ENCODE results near the gene NXN. TPM values are rescaled to one million over a fixed set of nuclear protein-coding genes. Genes with fewer than 3 reads are reported as not detected.
"Not testable (repeated sequence)": the region's sequence is repeated elsewhere in the genome, so short reads cannot be mapped to it uniquely, and the experiment has no call there.

The NXN gene
- total RNA-seq, 1 donor from 2014 or later, result 177 TPM

- H3K4me1 Mint-ChIP-seq (ENCODE audit: low read depth, unreplicated experiment), result peaks cover 69% of the 10 kb centered on the region
- peaks cover 24% of the 10 kb centered on the region for H3K9me3 Mint-ChIP-seq (ENCODE audit: unreplicated experiment)
- no peak for TF ChIP-seq CTCF (IDR thresholded peaks at IDR 0.05; ENCODE audit: partially characterized antibody, unreplicated experiment)
- H3K4me3 Mint-ChIP-seq (ENCODE audit: unreplicated experiment), result no peak overlapping the region
- no peaks in the 10 kb centered on the region for H3K36me3 Mint-ChIP-seq (ENCODE audit: unreplicated experiment)
- peaks cover 13% of the 10 kb centered on the region for H3K27me3 Mint-ChIP-seq (ENCODE audit: unreplicated experiment)
- H3K27ac Mint-ChIP-seq (ENCODE audit: unreplicated experiment), result peak overlapping the region; percentile 53
- no peak for DNase-seq
Measured at GRCh38 chr17:848402-848801, 131.2 kb downstream of the NXN start.

GRCh38 chr17:846901-847843 is 132.4 kb downstream of the NXN start:
- no peak for DNase-seq
- H3K9me3 Mint-ChIP-seq (ENCODE audit: unreplicated experiment), result peaks cover 33% of the 10 kb centered on the region
- no peak overlapping the region for H3K4me3 Mint-ChIP-seq (ENCODE audit: unreplicated experiment)
- peaks cover 20% of the 10 kb centered on the region for H3K27me3 Mint-ChIP-seq (ENCODE audit: unreplicated experiment)
- peaks cover 74% of the 10 kb centered on the region for H3K4me1 Mint-ChIP-seq (ENCODE audit: low read depth, unreplicated experiment)
- peaks cover 6% of the 10 kb centered on the region for H3K36me3 Mint-ChIP-seq (ENCODE audit: unreplicated experiment)
- TF ChIP-seq CTCF (IDR thresholded peaks at IDR 0.05; ENCODE audit: partially characterized antibody, unreplicated experiment), result no peak
- H3K27ac Mint-ChIP-seq (ENCODE audit: unreplicated experiment), result peak overlapping the region; percentile 73

GRCh38 chr17:841313-841712 is 138.3 kb downstream of the NXN start:
- no peak for DNase-seq
- Mint-ChIP-seq H3K36me3 (ENCODE audit: unreplicated experiment) (peaks cover 15% of the 10 kb centered on the region), H3K27me3 (ENCODE audit: unreplicated experiment) (peaks cover 40% of the 10 kb centered on the region), H3K4me3 (ENCODE audit: unreplicated experiment) (no peak overlapping the region), H3K4me1 (ENCODE audit: low read depth, unreplicated experiment) (peaks cover 34% of the 10 kb centered on the region), H3K27ac (ENCODE audit: unreplicated experiment) (no peak overlapping the region), H3K9me3 (ENCODE audit: unreplicated experiment) (peaks cover 42% of the 10 kb centered on the region)
- no peak for TF ChIP-seq CTCF (IDR thresholded peaks at IDR 0.05; ENCODE audit: partially characterized antibody, unreplicated experiment)

GRCh38 chr17:838486-838885 is 141.1 kb downstream of the NXN start:
- no peak for TF ChIP-seq CTCF (IDR thresholded peaks at IDR 0.05; ENCODE audit: partially characterized antibody, unreplicated experiment)
- no peak for DNase-seq
- H3K9me3 Mint-ChIP-seq (ENCODE audit: unreplicated experiment), result peaks cover 43% of the 10 kb centered on the region
- peaks cover 26% of the 10 kb centered on the region for H3K4me1 Mint-ChIP-seq (ENCODE audit: low read depth, unreplicated experiment)
- no peak overlapping the region for H3K4me3 Mint-ChIP-seq (ENCODE audit: unreplicated experiment)
- peaks cover 36% of the 10 kb centered on the region for H3K27me3 Mint-ChIP-seq (ENCODE audit: unreplicated experiment)
- H3K36me3 Mint-ChIP-seq (ENCODE audit: unreplicated experiment), result peaks cover 18% of the 10 kb centered on the region
- H3K27ac Mint-ChIP-seq (ENCODE audit: unreplicated experiment), result no peak overlapping the region

GRCh38 chr17:836151-836550 is 143.4 kb downstream of the NXN start:
- Mint-ChIP-seq H3K4me3 (ENCODE audit: unreplicated experiment) (no peak overlapping the region), H3K27me3 (ENCODE audit: unreplicated experiment) (peaks cover 16% of the 10 kb centered on the region), H3K4me1 (ENCODE audit: low read depth, unreplicated experiment) (peaks cover 11% of the 10 kb centered on the region), H3K9me3 (ENCODE audit: unreplicated experiment) (peaks cover 26% of the 10 kb centered on the region), H3K36me3 (ENCODE audit: unreplicated experiment) (peaks cover 9% of the 10 kb centered on the region), H3K27ac (ENCODE audit: unreplicated experiment) (peak overlapping the region; percentile 66)
- no peak for TF ChIP-seq CTCF (IDR thresholded peaks at IDR 0.05; ENCODE audit: partially characterized antibody, unreplicated experiment)
- no peak for DNase-seq

GRCh38 chr17:835721-836120 is 143.9 kb downstream of the NXN start:
- Mint-ChIP-seq H3K27me3 (ENCODE audit: unreplicated experiment) (peaks cover 14% of the 10 kb centered on the region), H3K9me3 (ENCODE audit: unreplicated experiment) (peaks cover 25% of the 10 kb centered on the region), H3K4me1 (ENCODE audit: low read depth, unreplicated experiment) (peaks cover 11% of the 10 kb centered on the region)
- H3K27ac Mint-ChIP-seq (ENCODE audit: unreplicated experiment); DNase-seq; H3K36me3 Mint-ChIP-seq (ENCODE audit: unreplicated experiment); H3K4me3 Mint-ChIP-seq (ENCODE audit: unreplicated experiment): not testable (repeated sequence)

Measured in glutamatergic neuron (in vitro differentiated cells).